Measurements from ENCODE around the gene DIS3L2. TPM values are rescaled to one million over a fixed set of nuclear protein-coding genes. Genes with fewer than 3 reads are reported as not detected.

Gene DIS3L2
- total RNA-seq, 2 experiments from 2014 or later, result 39.8 to 39.9 TPM

DNA sequence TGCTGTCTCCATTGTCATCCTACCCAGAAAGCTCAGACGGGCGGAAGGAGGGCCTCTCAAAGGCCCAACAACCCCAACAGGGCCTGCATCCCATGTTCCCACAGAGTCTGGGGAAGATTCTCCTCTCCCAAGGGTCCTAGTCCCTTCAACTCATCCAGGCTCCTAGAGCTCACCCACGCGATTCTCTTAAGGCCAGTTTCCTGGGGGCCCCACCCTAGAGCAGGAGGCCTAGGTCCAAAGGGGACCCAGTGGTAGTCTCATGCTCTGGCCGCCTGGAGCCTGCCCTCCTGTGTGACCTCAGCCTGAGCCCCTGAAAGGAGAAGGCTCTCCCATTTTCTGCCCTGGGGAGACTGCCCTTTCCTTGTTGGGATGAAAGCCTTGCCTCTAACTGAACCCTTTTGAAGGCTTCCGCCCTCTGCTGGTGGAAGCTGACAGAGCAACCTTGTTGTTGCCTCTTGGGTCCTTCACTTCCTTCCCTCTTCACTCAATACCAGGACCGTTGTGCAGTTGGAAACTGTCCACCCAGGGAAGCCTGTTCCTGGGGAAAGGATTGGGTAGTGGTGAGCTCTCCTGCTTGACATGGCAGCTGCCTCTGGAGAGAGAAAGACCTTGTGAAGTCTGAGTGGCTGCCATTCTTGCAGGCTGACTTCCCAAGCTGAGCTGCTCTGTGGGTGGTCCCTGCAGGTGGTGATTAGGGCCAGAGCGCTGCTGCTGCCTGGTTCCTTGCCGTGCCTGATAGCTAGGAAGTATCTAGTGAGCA, 331.1 kb downstream of the DIS3L2 start:
- Mint-ChIP-seq H3K36me3 (peaks cover 3% of the 10 kb centered on the region), H3K27me3 (no peaks in the 10 kb centered on the region), H3K4me1 (peaks cover 11% of the 10 kb centered on the region), H3K4me3 (no peak overlapping the region), H3K9me3 (no peaks in the 10 kb centered on the region), H3K27ac (peak overlapping the region; percentile 57)
- POLR2A ChIA-PET, result interaction anchor here (2.7 kb wide), 1 partner anchor 22 kb away, joined by 10 read pairs; no protein-coding TSS in a partner anchor
- peak; percentile 72 for DNase-seq
- peak; percentile 82 for ATAC-seq (ENCODE audit: low read depth)

- H3K36me3 Mint-ChIP-seq, result peaks cover 3% of the 10 kb centered on the region
- no peak for DNase-seq
- peaks cover 14% of the 10 kb centered on the region for H3K4me1 Mint-ChIP-seq
- no peak for ATAC-seq (ENCODE audit: low read depth)
- no peaks in the 10 kb centered on the region for H3K27me3 Mint-ChIP-seq
- no peaks in the 10 kb centered on the region for H3K9me3 Mint-ChIP-seq
- H3K27ac Mint-ChIP-seq, result peak overlapping the region; percentile 57
- no peak overlapping the region for H3K4me3 Mint-ChIP-seq
- POLR2A ChIA-PET, result interaction anchor here (2.7 kb wide), 1 partner anchor 22 kb away, joined by 10 read pairs; no protein-coding TSS in a partner anchor
These were observed 331.7 kb downstream of the DIS3L2 start for GRCh38 chr2:232293191-232293590.

GRCh38 chr2:232295971-232296370, 334.5 kb downstream of the DIS3L2 start:
- H3K9me3 Mint-ChIP-seq, result no peaks in the 10 kb centered on the region
- H3K4me1 Mint-ChIP-seq, result peaks cover 38% of the 10 kb centered on the region
- H3K36me3 Mint-ChIP-seq, result peaks cover 10% of the 10 kb centered on the region
- ATAC-seq (ENCODE audit: low read depth), result no peak
- no peak overlapping the region for H3K4me3 Mint-ChIP-seq
- DNase-seq, result no peak
- POLR2A ChIA-PET, result no interaction called here
- no peaks in the 10 kb centered on the region for H3K27me3 Mint-ChIP-seq
- H3K27ac Mint-ChIP-seq, result no peak overlapping the region

DNA sequence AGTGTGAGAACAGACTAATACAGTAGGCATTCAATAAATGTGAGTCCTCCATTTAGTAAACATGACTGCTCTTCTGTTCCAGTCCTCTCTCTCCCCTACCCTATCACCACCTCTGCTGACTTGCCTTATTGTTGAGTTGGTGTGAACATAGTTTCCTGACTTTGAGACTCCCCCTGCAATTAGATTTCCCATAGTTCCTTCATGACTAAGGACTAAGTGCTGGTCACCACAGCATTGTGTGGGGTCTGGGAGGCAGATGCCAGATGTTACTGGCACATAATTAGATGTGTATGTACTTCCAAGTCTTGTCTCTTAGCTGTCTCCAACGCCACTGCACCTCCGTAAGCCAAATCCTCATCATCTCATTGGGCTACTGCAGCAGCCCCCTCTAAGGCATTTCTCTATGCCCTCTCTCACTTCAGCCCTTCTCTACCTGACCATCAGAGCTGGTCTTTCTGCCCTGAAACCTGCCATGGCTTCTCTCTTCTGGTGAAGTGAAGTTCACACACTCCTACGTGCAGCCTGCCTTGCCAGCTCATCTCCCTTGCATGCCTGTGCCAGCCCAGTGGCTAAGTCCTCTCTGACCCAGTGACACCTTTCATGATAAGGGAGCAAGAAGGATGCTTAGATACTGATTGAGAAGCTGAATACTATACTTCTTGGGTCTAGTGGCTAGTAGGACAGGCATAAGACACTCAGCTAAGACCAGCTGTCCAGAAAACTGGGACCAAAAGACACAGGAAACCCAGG, 335.4 kb downstream of the DIS3L2 start:
- DNase-seq, result no peak

GRCh38 chr2:232299084-232299483, 337.6 kb downstream of the DIS3L2 start:
- no peak for DNase-seq
- Mint-ChIP-seq H3K27ac (peak overlapping the region; percentile 65), H3K9me3 (no peaks in the 10 kb centered on the region), H3K36me3 (peaks cover 23% of the 10 kb centered on the region), H3K27me3 (no peaks in the 10 kb centered on the region), H3K4me1 (peaks cover 28% of the 10 kb centered on the region), H3K4me3 (peak overlapping the region; percentile 68)
- POLR2A ChIA-PET, result interaction anchor here (0.9 to 4.0 kb wide), 4 partner anchors 11 to 22 kb away, joined by 5 to 24 read pairs (median 20); no protein-coding TSS in a partner anchor
- ATAC-seq (ENCODE audit: low read depth), result peak; percentile 74

More for the DNA sequence above, 335.4 kb downstream of the DIS3L2 start:
- Mint-ChIP-seq H3K4me3 (no peak overlapping the region), H3K9me3 (no peaks in the 10 kb centered on the region), H3K4me1 (peaks cover 39% of the 10 kb centered on the region), H3K27ac (no peak overlapping the region), H3K27me3 (no peaks in the 10 kb centered on the region), H3K36me3 (peaks cover 14% of the 10 kb centered on the region)
- ATAC-seq (ENCODE audit: low read depth), result no peak
- POLR2A ChIA-PET, result interaction anchor here (4.0 kb wide), 1 partner anchor 24 kb away, joined by 20 read pairs; no protein-coding TSS in a partner anchor

- H3K27me3 Mint-ChIP-seq, result no peaks in the 10 kb centered on the region
- ATAC-seq (ENCODE audit: low read depth) (peak; percentile 81), DNase-seq (no peak)
- peak overlapping the region; percentile 65 for H3K27ac Mint-ChIP-seq
- peaks cover 28% of the 10 kb centered on the region for H3K4me1 Mint-ChIP-seq
- H3K4me3 Mint-ChIP-seq, result peak overlapping the region; percentile 6
- no peaks in the 10 kb centered on the region for H3K9me3 Mint-ChIP-seq
- peaks cover 25% of the 10 kb centered on the region for H3K36me3 Mint-ChIP-seq
- POLR2A ChIA-PET, result interaction anchor here (0.9 to 4.0 kb wide), 4 partner anchors 9 to 21 kb away, joined by 5 to 24 read pairs (median 20); no protein-coding TSS in a partner anchor
These were observed 338.6 kb downstream of the DIS3L2 start for GRCh38 chr2:232299927-232300674.

DNA sequence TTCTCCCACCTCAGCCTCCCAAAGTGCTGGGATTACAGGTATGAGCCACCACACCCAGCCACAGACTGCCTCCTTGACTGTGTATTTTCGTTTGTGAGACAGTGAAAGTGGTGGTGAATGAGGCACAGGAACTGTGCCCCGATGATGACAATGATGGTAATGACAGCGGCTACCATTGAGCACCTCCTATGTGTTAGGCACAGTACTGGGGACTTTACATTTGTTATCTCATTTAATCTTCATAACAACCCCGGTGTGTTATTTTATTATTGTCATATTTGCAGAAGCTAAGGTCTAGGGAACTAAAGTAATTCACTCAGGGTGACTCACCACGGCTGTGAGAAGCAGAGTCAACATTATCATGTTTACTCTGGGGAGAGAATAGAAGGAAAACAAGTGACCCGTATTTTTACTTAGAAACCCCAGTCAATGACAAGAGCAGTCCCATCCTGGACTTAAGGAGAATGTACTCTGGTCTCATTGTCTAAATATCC, 339.4 kb downstream of the DIS3L2 start:
- Mint-ChIP-seq H3K4me1 (peaks cover 28% of the 10 kb centered on the region), H3K4me3 (no peak overlapping the region), H3K9me3 (no peaks in the 10 kb centered on the region), H3K36me3 (peaks cover 32% of the 10 kb centered on the region), H3K27ac (no peak overlapping the region), H3K27me3 (no peaks in the 10 kb centered on the region)
- POLR2A ChIA-PET, result interaction anchor here (0.7 to 1.3 kb wide), 2 partner anchors 15 to 778 kb away, joined by 3 to 5 read pairs; no protein-coding TSS in a partner anchor
- no peak for ATAC-seq (ENCODE audit: low read depth)
- no peak for DNase-seq

- Mint-ChIP-seq H3K9me3 (no peaks in the 10 kb centered on the region), H3K4me1 (peaks cover 39% of the 10 kb centered on the region), H3K27me3 (no peaks in the 10 kb centered on the region), H3K36me3 (peaks cover 40% of the 10 kb centered on the region), H3K27ac (no peak overlapping the region), H3K4me3 (no peak overlapping the region)
- ATAC-seq (ENCODE audit: low read depth) (no peak), DNase-seq (no peak)
- POLR2A ChIA-PET, result no interaction called here
These were observed 342.7 kb downstream of the DIS3L2 start for GRCh38 chr2:232304236-232304635.

DNA sequence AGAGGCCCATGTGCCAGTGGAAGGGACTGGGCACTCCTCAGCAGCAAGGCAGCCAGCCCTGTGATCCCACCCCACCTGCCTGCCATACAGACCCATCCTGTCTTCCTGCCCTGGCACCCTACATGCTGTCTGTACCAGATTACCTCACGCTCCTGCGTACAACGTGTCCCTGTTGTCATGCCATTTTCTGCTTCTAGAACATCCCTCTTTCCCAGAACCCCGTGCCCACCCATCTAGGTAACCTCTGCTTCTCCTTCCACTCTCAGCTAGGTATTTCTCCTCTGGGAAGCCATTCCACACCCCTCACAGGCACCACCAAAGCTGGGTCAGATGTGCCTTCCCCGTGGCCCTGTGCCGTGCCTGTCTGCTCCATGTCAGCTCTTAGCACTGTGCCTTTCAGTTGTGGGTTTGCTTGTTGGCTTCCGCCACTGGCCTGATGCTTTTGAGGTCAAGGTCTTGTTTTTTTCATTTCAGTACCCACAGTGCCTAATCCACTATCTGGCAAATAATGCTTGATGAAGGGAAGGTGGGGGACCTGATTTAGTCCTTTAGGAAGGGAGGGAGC, 345.3 kb downstream of the DIS3L2 start:
- H3K4me3 Mint-ChIP-seq, result peak overlapping the region; percentile 66
- POLR2A ChIA-PET, result interaction anchor here (1.5 kb wide), 1 partner anchor 9 kb away, joined by 7 read pairs; no protein-coding TSS in a partner anchor
- no peaks in the 10 kb centered on the region for H3K9me3 Mint-ChIP-seq
- H3K27me3 Mint-ChIP-seq, result no peaks in the 10 kb centered on the region
- no peak for DNase-seq
- peak overlapping the region; percentile 87 for H3K27ac Mint-ChIP-seq
- no peak for ATAC-seq (ENCODE audit: low read depth)
- peaks cover 46% of the 10 kb centered on the region for H3K4me1 Mint-ChIP-seq
- peaks cover 34% of the 10 kb centered on the region for H3K36me3 Mint-ChIP-seq

DNA sequence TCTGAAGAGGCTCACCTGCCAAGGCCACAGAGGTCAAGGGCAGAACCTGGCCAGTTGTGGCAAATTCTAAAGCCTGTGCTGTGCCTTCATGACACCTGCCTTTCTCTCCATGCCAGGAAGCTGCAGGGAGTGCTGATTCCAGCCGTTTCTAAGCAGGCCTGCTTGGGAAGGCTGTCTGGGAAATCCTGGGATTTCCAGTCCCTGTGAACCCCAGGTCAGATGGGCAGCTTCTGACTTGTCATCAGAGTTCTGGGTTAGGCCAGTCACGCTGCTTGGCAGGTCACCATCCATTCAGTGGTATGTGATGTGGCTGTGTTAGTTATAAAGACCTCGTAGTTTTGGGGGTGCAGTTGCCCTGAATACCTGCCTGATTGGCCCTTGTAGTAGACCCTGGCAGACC, 346.3 kb downstream of the DIS3L2 start:
- no peak overlapping the region for H3K4me3 Mint-ChIP-seq
- H3K4me1 Mint-ChIP-seq, result peaks cover 52% of the 10 kb centered on the region
- H3K9me3 Mint-ChIP-seq, result peaks cover 4% of the 10 kb centered on the region
- ATAC-seq (ENCODE audit: low read depth) (no peak), DNase-seq (no peak)
- POLR2A ChIA-PET, result interaction anchor here (1.5 to 4.1 kb wide), 2 partner anchors 8 to 9 kb away, joined by 7 to 24 read pairs; no protein-coding TSS in a partner anchor
- H3K36me3 Mint-ChIP-seq, result peaks cover 43% of the 10 kb centered on the region
- peak overlapping the region; percentile 89 for H3K27ac Mint-ChIP-seq
- no peaks in the 10 kb centered on the region for H3K27me3 Mint-ChIP-seq

DNA sequence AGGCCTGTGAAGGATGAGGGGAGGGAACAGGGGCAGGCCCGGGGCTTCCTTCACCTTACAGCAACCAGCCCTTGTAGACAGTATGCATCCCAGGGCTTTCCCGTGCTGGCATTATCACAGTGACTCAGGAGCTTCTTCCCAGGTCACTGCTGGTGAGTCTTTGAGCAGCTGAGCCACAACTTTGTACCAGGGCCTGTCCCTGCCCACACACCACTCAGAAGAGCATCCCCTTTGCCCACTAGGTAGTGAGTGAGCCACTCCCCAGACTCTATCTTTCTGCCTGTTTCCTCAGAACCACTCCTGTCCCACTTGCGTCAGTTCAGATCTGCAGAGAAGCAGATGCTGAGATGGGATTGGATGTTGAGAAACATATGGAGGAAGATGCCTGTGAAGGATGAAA, 347.5 kb downstream of the DIS3L2 start:
- POLR2A ChIA-PET, result interaction anchor here (1.2 to 4.1 kb wide), 3 partner anchors 10 to 23 kb away, joined by 4 to 53 read pairs (median 24); no protein-coding TSS in a partner anchor
- ATAC-seq (ENCODE audit: low read depth) (no peak), DNase-seq (no peak)
- H3K4me1 Mint-ChIP-seq, result peaks cover 57% of the 10 kb centered on the region
- peak overlapping the region; percentile 89 for H3K27ac Mint-ChIP-seq
- H3K9me3 Mint-ChIP-seq, result peaks cover 9% of the 10 kb centered on the region
- H3K27me3 Mint-ChIP-seq, result no peaks in the 10 kb centered on the region
- peaks cover 44% of the 10 kb centered on the region for H3K36me3 Mint-ChIP-seq
- peak overlapping the region; percentile 54 for H3K4me3 Mint-ChIP-seq

GRCh38 chr2:232309592-232309991, 348.1 kb downstream of the DIS3L2 start:
- ATAC-seq (ENCODE audit: low read depth), result peak; percentile 86
- POLR2A ChIA-PET, result interaction anchor here (1.2 to 4.1 kb wide), 4 partner anchors 11 to 23 kb away, joined by 4 to 53 read pairs (median 14); no protein-coding TSS in a partner anchor
- Mint-ChIP-seq H3K27ac (peak overlapping the region; percentile 89), H3K4me1 (peaks cover 63% of the 10 kb centered on the region), H3K27me3 (no peaks in the 10 kb centered on the region), H3K36me3 (peaks cover 47% of the 10 kb centered on the region), H3K4me3 (peak overlapping the region; percentile 54), H3K9me3 (peaks cover 9% of the 10 kb centered on the region)
- no peak for DNase-seq

Data from activated naive CD8-positive, alpha-beta T cell treated with anti-CD3 and anti-CD28 coated beads, Interleukin-2, amount 10 ng/mL, durations not matched to agents 7 days and 5 days (primary cell).